ENCODE results near the gene ZNF892. TPM values are rescaled to one million over a fixed set of nuclear protein-coding genes. Genes with fewer than 3 reads are reported as not detected.
"Not testable (repeated sequence)": the region's sequence is repeated elsewhere in the genome, so short reads cannot be mapped to it uniquely, and the experiment has no call there.

Gene ZNF892
- total RNA-seq, 1 donor: 4.8 TPM

- DNase-seq (ENCODE audit: low read depth in 2 of 3, low spot score in 2 of 3): no peak
Measured at GRCh38 chr2:95220449-95220848, 13.1 kb downstream of the ZNF892 start.

DNA sequence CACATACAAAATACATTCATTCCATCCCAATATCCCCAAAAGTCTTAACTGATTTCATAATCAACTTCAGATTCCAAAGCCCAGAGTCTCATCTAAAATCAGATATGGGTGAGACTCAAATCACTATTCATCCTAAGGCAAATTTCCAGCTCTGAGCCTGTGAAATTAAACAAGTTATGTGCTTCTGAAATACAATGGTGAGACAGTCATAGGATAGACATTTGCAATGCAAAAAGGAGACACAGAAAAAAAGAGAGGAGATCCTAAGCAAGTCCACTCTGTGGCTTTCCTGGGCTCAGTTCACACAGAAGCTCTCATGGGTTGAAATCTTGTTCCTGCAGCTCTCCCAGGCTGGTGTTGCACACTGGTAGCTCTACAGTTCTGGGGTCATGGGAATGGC, 18.3 kb downstream of the ZNF892 start:
- no peak for DNase-seq (ENCODE audit: low read depth in 2 of 3, low spot score in 2 of 3)

DNA sequence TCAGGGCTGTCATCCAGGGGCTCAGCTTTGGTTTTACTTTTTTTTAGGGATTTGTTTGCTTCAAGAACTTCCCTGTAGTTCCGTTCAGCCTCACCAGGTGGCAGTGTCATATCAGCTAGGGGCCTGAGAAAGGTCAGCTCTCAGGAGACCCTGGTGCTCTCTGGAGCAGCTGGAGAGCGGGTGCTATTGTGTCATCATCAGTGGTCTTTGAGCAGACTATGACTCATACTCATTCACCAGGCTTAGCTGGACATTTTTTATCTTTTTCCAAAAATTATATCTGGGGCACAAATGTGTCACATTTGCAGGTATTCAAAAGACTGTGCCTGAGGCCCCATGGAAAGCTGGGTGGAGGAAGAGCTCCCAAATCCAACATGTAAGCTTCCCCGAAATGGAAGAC, 24.4 kb downstream of the ZNF892 start:
- peak in 2 of 3 donors; percentile 33 to 47 for DNase-seq (ENCODE audit: low read depth in 2 of 3, low spot score in 2 of 3)

DNA sequence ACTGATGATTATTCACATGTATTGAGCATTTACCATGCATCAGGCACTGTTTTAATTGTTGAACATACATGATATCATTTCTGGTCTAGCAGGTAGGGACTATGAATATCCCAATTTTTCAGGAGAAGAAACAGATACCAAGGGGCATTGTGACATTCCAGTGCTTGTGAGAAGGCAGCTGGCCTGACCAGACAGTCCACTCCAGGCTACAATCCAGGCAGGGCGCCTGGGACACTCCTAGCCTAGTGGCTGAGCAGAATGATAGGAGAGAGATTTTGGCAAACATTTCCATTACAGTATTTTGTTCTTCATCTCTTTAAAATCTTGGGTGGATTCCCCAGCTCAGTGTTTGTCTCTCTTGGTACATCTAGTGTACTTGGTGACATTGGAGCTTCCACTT, 24.9 kb downstream of the ZNF892 start:
- no peak for DNase-seq (ENCODE audit: low read depth in 2 of 3, low spot score in 2 of 3)

GRCh38 chr2:95234286-95234785, 27.0 kb downstream of the ZNF892 start:
- no peak for DNase-seq (ENCODE audit: low read depth in 2 of 3, low spot score in 2 of 3)

GRCh38 chr2:95234816-95235215, 27.5 kb downstream of the ZNF892 start:
- DNase-seq (ENCODE audit: low read depth in 2 of 3, low spot score in 2 of 3): no peak

DNA sequence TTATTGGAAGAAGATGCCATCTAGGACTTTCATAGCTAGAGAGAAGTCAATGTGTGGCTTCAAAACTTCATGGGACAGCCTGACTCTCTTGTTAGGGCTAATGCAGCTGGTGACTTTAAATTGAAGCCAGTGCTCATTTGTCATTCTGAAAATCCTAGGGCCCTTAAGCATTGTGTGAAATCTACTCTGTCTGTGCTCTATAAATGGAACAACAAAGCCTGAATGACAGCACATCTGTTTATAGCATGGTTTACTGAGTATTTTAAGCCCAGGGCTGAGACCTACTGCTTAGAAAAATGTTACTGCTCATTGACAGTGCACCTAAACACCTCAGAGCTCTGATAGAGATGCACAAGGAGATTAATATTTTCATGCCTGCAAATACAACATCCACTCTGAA, 30.8 kb downstream of the ZNF892 start:
- no peak for DNase-seq (ENCODE audit: low read depth in 2 of 3, low spot score in 2 of 3)

GRCh38 chr2:95240091-95240490, 32.8 kb downstream of the ZNF892 start:
- no peak for DNase-seq (ENCODE audit: low read depth in 2 of 3, low spot score in 2 of 3)

DNA sequence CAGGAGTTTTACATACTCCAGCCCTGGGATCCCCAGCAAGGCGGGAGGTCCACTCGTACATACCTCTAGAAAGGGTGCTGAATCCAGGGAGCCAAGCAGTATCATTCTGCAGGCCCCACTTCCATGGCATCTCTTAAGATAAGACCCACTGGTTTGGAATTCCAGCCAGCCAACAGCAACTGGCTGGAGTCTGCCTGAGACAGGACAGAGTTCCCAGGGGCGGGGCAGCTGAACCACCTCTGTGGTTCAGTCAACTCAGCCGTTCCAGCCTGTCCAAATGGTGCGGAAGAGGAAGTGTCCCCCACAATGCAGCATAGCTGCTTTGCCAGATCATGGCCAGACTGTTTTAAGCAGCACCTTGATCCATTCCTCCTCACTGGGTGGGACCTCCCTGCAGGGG, 33.2 kb downstream of the ZNF892 start:
- no peak for DNase-seq (ENCODE audit: low read depth in 2 of 3, low spot score in 2 of 3)

- DNase-seq (ENCODE audit: low read depth in 2 of 3, low spot score in 2 of 3): not testable (repeated sequence)
Measured at GRCh38 chr2:95242084-95242483, 34.8 kb downstream of the ZNF892 start.

Other genes with a start within 250 kb of the ZNF892 start
- gene MAL, start 181.8 kb upstream of the ZNF892 start, total RNA-seq: 0.54 TPM
- 27.7 TPM for gene MRPS5, start 85.7 kb upstream of the ZNF892 start, total RNA-seq
- 15.6 TPM for gene ZNF514, start 47.7 kb upstream of the ZNF892 start, total RNA-seq
- gene ZNF2, start 41.7 kb upstream of the ZNF892 start, total RNA-seq: 5.7 TPM
- 0.54 TPM for gene PROM2, start 66.9 kb downstream of the ZNF892 start, total RNA-seq
- 7.5 TPM for gene KCNIP3, start 89.8 kb downstream of the ZNF892 start, total RNA-seq
- 40.1 TPM for gene FAHD2A, start 195.2 kb downstream of the ZNF892 start, total RNA-seq

All from hematopoietic multipotent progenitor cell (in vitro differentiated cells).